H9 (cell line): ENCODE data around the gene MRFAP1. TPM values are rescaled to one million over a fixed set of nuclear protein-coding genes. Genes with fewer than 3 reads are reported as not detected.

Experiments used
- DNase-seq: peaks from one replicate; pipeline ENCODE4 v3.0.0-alpha.2; 2017
- H2AFZ ChIP-seq: one replicate; pipeline ENCODE4 v1.6.1; 2013; ENCODE audit warnings: mild to moderate bottlenecking, low read length, control low read depth, moderate library complexity
- H2AK5ac ChIP-seq: 2 replicates; pipeline ENCODE4 v1.6.1; 2013; ENCODE audit warnings: low read length, control low read depth, mixed read lengths; ENCODE audit not compliant: insufficient read length
- H2BK120ac ChIP-seq: one replicate; pipeline ENCODE4 v1.6.1; 2013; ENCODE audit warnings: low read depth, mild to moderate bottlenecking, low read length, control low read depth, inconsistent platforms; ENCODE audit not compliant: poor library complexity, severe bottlenecking
- H2BK12ac ChIP-seq: 2 replicates; pipeline ENCODE4 v1.6.1; 2013; ENCODE audit warnings: low read length, control low read depth, mixed read lengths, low read depth; ENCODE audit not compliant: insufficient read length
- H2BK15ac ChIP-seq: 2 replicates; pipeline ENCODE4 v1.6.1; 2013; ENCODE audit warnings: low read depth, low read length, control low read depth
- H2BK20ac ChIP-seq: one replicate; pipeline ENCODE4 v1.6.1; 2013; ENCODE audit warnings: low read depth, mild to moderate bottlenecking, low read length, control low read depth, inconsistent platforms; ENCODE audit not compliant: poor library complexity, severe bottlenecking
- H2BK5ac ChIP-seq: 2 replicates; pipeline ENCODE4 v1.6.1; 2013; ENCODE audit warnings: low read length, control low read depth, mixed read lengths; ENCODE audit not compliant: insufficient read length
- H3K14ac ChIP-seq: 2 replicates; pipeline ENCODE4 v1.6.1; 2013; ENCODE audit warnings: low read length, control low read depth; ENCODE audit not compliant: insufficient read depth
- H3K18ac ChIP-seq: 2 replicates; pipeline ENCODE4 v1.6.1; 2013; ENCODE audit warnings: low read depth, mild to moderate bottlenecking, mixed read lengths, low read length, control low read depth; ENCODE audit not compliant: insufficient read length
- H3K23ac ChIP-seq: 2 replicates; pipeline ENCODE4 v1.6.1; 2013; ENCODE audit warnings: low read length, control low read depth, mixed read lengths, low read depth; ENCODE audit not compliant: insufficient read length
- H3K23me2 ChIP-seq: 2 replicates; pipeline ENCODE4 v1.6.1; 2013; ENCODE audit warnings: low read depth, mild to moderate bottlenecking, mixed read lengths, low read length, control low read depth; ENCODE audit not compliant: insufficient read length, poor library complexity, severe bottlenecking
- H3K27ac ChIP-seq: 2 replicates; pipeline ENCODE4 v1.5.1; 2013; ENCODE audit warnings: low read length, control low read depth, mixed read lengths, low read depth; ENCODE audit not compliant: insufficient read length
- H3K27me3 ChIP-seq: 2 replicates; pipeline ENCODE4 v1.6.1; 2013; ENCODE audit warnings: low read length, control low read depth, inconsistent platforms; ENCODE audit not compliant: insufficient read depth
- H3K4ac ChIP-seq: 2 replicates; pipeline ENCODE4 v1.6.1; 2013; ENCODE audit warnings: low read depth, mild to moderate bottlenecking, control low read depth, inconsistent platforms, low read length, moderate library complexity
- H3K4me1 ChIP-seq: 2 replicates; pipeline ENCODE4 v1.6.1; 2013; ENCODE audit warnings: low read length, control low read depth, inconsistent platforms; ENCODE audit not compliant: insufficient read depth
- H3K4me2 ChIP-seq: 2 replicates; pipeline ENCODE4 v1.6.1; 2013; ENCODE audit warnings: low read length, control low read depth, mixed read lengths; ENCODE audit not compliant: insufficient read length, insufficient read depth
- H3K56ac ChIP-seq: 2 replicates; pipeline ENCODE4 v1.6.1; 2013; ENCODE audit warnings: low read depth, mild to moderate bottlenecking, mixed read lengths, low read length, control low read depth; ENCODE audit not compliant: insufficient read length
- H3K79me1 ChIP-seq: 2 replicates; pipeline ENCODE4 v1.6.1; 2013; ENCODE audit warnings: low read depth, mild to moderate bottlenecking, moderate library complexity, low read length, control low read depth, inconsistent platforms; ENCODE audit not compliant: insufficient read depth, poor library complexity, severe bottlenecking
- H3K79me2 ChIP-seq: 2 replicates; pipeline ENCODE4 v1.6.1; 2013; ENCODE audit warnings: low read length, control low read depth, inconsistent platforms; ENCODE audit not compliant: insufficient read depth
- H3K9ac ChIP-seq: 2 replicates; pipeline ENCODE4 v1.6.1; 2013; ENCODE audit warnings: low read length, control low read depth, mixed read lengths; ENCODE audit not compliant: insufficient read length; ENCODE audit errors: extremely low read depth
- H3K9me3 ChIP-seq: one replicate; pipeline ENCODE4 v1.6.1; 2013; ENCODE audit warnings: low read depth, low read length, inconsistent platforms; ENCODE audit not compliant: control insufficient read depth
- H3T11ph ChIP-seq: one replicate; pipeline ENCODE4 v1.6.1; 2013; ENCODE audit warnings: mild to moderate bottlenecking, low read length, control low read depth, inconsistent platforms
- H4K20me1 ChIP-seq: one replicate; pipeline ENCODE4 v1.6.1; 2013; ENCODE audit not compliant: control insufficient read depth, insufficient read length, insufficient read depth
- H4K5ac ChIP-seq: 2 replicates; pipeline ENCODE4 v1.6.1; 2013; ENCODE audit warnings: low read depth, mild to moderate bottlenecking, mixed read lengths, low read length, control low read depth; ENCODE audit not compliant: insufficient read length
- H4K8ac ChIP-seq: replicated peaks from 2 replicates; pipeline ENCODE4 v1.6.1; 2013; ENCODE audit warnings: low read length, control low read depth, mixed read lengths, low read depth; ENCODE audit not compliant: insufficient read length
- H4K91ac ChIP-seq: 2 replicates; pipeline ENCODE4 v1.6.1; 2013; ENCODE audit warnings: low read depth, mild to moderate bottlenecking, moderate library complexity, mixed read lengths, low read length, control low read depth; ENCODE audit not compliant: insufficient read length
- H3K27ac Mint-ChIP-seq, 3 experiments: 2 replicates in 2 of 3; 3 replicates in 1 of 3; pipeline ENCODE4 v1.8.0; 2020 to 2021; ENCODE audit warnings: mixed read lengths in 3 of 3, mild to moderate bottlenecking in 1 of 3, moderate library complexity in 1 of 3
- H3K27me3 Mint-ChIP-seq: 2 replicates; pipeline ENCODE4 v1.8.0; 2021; ENCODE audit warnings: low read depth, mild to moderate bottlenecking, moderate library complexity, mixed read lengths
- H3K36me3 Mint-ChIP-seq, 3 experiments: 2 replicates in 2 of 3; 3 replicates in 1 of 3; pipeline ENCODE4 v1.8.0; 2020 to 2021; ENCODE audit warnings: low read depth in 3 of 3, mixed read lengths in 3 of 3; ENCODE audit not compliant: insufficient read depth in 1 of 3
- H3K4me1 Mint-ChIP-seq, 2 experiments: 2 replicates each; pipeline ENCODE4 v1.8.0; 2020; ENCODE audit warnings: mixed read lengths in 2 of 2
- H3K4me3 Mint-ChIP-seq, 2 experiments: 2 replicates in 1 of 2; 3 replicates in 1 of 2; pipeline ENCODE4 v1.8.0; 2020 to 2021; ENCODE audit warnings: mild to moderate bottlenecking in 2 of 2, mixed read lengths in 2 of 2, moderate library complexity in 1 of 2
- H3K9me3 Mint-ChIP-seq, 2 experiments: 2 replicates in 1 of 2; 3 replicates in 1 of 2; pipeline ENCODE4 v1.8.0; 2020; ENCODE audit warnings: mild to moderate bottlenecking in 2 of 2, mixed read lengths in 2 of 2, moderate library complexity in 1 of 2
- WGBS: extraction: QIAGEN DNeasy Blood & Tissue Kit; methylation state at CpG from one replicate; pipeline ENCODE4 v1.1.7; 2013; ENCODE audit warnings: missing lambda C conversion rate, low lambda C conversion rate, mixed read lengths; ENCODE audit not compliant: insufficient read length; ENCODE audit errors: extremely low coverage; 5-methylcytosine and 5-hydroxymethylcytosine counted together
- total RNA-seq: library from RNA; stranded (reverse); gene quantifications from 2 replicates; pipeline ENCODE4 v1.2.1, GENCODE V29; 2021
- TF ChIP-seq, protein P1 (sequence below): fragments of 200-600 bp; sonication (generic); conservative IDR thresholded peaks from 3 replicates; pipeline ENCODE4 v1.8.0; 2021; ENCODE audit warnings: antibody characterized with exemption, mild to moderate bottlenecking

Gene MRFAP1
- total RNA-seq, 1 experiment from 2014 or later = 328 TPM

DNA sequence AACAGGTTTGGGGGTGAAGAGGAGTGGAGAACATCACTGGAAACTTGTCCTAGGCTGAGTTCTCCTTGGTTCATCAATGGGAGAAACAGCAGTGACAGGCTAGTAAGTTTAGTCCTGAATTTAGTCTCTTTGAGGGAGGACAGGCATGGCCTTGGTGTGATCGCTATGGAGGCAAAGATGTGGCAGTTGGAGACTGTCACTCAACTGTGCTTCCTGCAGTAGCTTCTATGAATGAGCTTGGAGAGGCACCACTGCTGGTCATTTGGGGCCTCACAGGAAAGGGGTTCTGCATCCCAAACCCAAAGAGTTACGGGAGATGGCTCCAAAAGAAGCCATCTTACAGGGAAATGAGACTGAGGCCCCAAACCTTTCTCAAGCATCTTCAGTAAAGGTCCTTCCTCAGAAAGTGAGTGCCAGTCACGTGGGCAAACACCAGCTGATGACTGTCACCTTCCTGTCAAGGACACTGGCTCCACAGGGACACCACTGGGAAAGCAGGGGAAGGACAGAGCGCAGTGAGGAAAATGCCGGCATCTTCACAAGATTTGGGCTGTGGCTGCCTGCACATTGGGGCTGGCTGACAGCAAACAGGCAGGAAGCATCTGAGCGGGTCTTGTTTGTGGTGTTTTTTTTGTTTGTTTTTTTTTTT is 7.2 kb downstream of the MRFAP1 start:
- Mint-ChIP-seq H3K27me3 (peaks cover 4% of the 10 kb centered on the region; the same call in 1 of the 2 replicates), H3K27ac (no peak overlapping the region), H3K4me3 (no peak overlapping the region), H3K9me3 (no peaks in the 10 kb centered on the region), H3K4me1 (peaks cover 6 to 7% of the 10 kb centered on the region in 2 experiments), H3K36me3 (peaks cover 1 to 3% (median 2%) of the 10 kb centered on the region in 3 experiments; a peak in 6 of 7 replicates)
- Histone ChIP-seq H4K91ac (no peak overlapping the region), H2BK5ac (no peak overlapping the region), H3K79me1 (no peaks in the 10 kb centered on the region), H3K4ac (no peak overlapping the region), H3K4me1 (no peaks in the 10 kb centered on the region), H3K56ac (no peak overlapping the region), H3K23ac (no peak overlapping the region), H2AK5ac (no peak overlapping the region), H4K8ac (no peak overlapping the region), H2BK120ac (no peak overlapping the region), H3K18ac (no peak overlapping the region), H2AFZ (no peak overlapping the region), H3K9ac (no peak overlapping the region), H3K79me2 (no peaks in the 10 kb centered on the region), H3K9me3 (no peaks in the 10 kb centered on the region), H3T11ph (no peak overlapping the region), H4K20me1 (no peaks in the 10 kb centered on the region), H3K4me2 (no peak overlapping the region), H2BK20ac (no peak overlapping the region), H4K5ac (no peak overlapping the region), H3K23me2 (no peaks in the 10 kb centered on the region), H3K27ac (no peak overlapping the region), H2BK15ac (no peak overlapping the region), H3K14ac (no peak overlapping the region), H2BK12ac (no peak overlapping the region), H3K27me3 (no peaks in the 10 kb centered on the region)
- DNase-seq = no peak
- no CpG with 5 or more reads among the region's 6 CpGs for WGBS
- TF ChIP-seq, protein P1, sequence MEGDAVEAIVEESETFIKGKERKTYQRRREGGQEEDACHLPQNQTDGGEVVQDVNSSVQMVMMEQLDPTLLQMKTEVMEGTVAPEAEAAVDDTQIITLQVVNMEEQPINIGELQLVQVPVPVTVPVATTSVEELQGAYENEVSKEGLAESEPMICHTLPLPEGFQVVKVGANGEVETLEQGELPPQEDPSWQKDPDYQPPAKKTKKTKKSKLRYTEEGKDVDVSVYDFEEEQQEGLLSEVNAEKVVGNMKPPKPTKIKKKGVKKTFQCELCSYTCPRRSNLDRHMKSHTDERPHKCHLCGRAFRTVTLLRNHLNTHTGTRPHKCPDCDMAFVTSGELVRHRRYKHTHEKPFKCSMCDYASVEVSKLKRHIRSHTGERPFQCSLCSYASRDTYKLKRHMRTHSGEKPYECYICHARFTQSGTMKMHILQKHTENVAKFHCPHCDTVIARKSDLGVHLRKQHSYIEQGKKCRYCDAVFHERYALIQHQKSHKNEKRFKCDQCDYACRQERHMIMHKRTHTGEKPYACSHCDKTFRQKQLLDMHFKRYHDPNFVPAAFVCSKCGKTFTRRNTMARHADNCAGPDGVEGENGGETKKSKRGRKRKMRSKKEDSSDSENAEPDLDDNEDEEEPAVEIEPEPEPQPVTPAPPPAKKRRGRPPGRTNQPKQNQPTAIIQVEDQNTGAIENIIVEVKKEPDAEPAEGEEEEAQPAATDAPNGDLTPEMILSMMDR = no peak
